SK-N-SH (cell line): ENCODE data around the gene CST3. TPM values are rescaled to one million over a fixed set of nuclear protein-coding genes. Genes with fewer than 3 reads are reported as not detected.

Experiments used
- CTCF ChIA-PET: fragments of 300-600, 350-600 bp; formaldehyde crosslinking; extraction: SDS; loops from one replicate; lab custom pipeline; 2021; lab: Yijun Ruan, JAX
- POLR2A ChIA-PET: fragments of 350-600 bp; sonication (Branson Sonifier 250); formaldehyde crosslinking; extraction: SDS; loops from one replicate; lab custom pipeline; 2020; ENCODE audit warnings: antibody characterized with exemption, inconsistent platforms; lab: Yijun Ruan, JAX
- DNase-seq: peaks from one replicate; pipeline ENCODE4 v3.0.0; 2012
- H2AFZ ChIP-seq: fragments of 200-600 bp; sonication (generic); 2 replicates; pipeline ENCODE4 v1.8.1; 2016; ENCODE audit warnings: antibody characterized with exemption, mild to moderate bottlenecking, low read depth
- H3F3A ChIP-seq: fragments of 200-600 bp; sonication (generic); replicated peaks from 2 replicates; pipeline ENCODE3; 2016; ENCODE audit warnings: antibody characterized with exemption, mild to moderate bottlenecking; ENCODE audit not compliant: insufficient read depth
- H3K27ac ChIP-seq, 2 experiments: fragments of 200-500 bp in 1 of 2; fragments of 200-600 bp in 1 of 2; sonication (Bioruptor generic) in 1 of 2; sonication (generic), shearing (Covaris generic) in 1 of 2; 2 replicates each; pipeline versions ENCODE4 v1.5.1 to v1.6.1; 2014 to 2016; ENCODE audit warnings: low read depth in 2 of 2, inconsistent platforms in 1 of 2, low read length in 1 of 2, mild to moderate bottlenecking in 1 of 2, mixed read lengths in 1 of 2
- H3K27me3 ChIP-seq: fragments of 200-600 bp; sonication (generic), shearing (Covaris generic); 2 replicates; pipeline ENCODE4 v1.6.1; 2016; ENCODE audit warnings: mixed run types; ENCODE audit not compliant: insufficient read depth
- H3K36me3 ChIP-seq, 2 experiments: fragments of 200-500 bp in 1 of 2; fragments of 200-600 bp in 1 of 2; sonication (Bioruptor generic) in 1 of 2; sonication (generic) in 1 of 2; replicated peaks in 1 of 2; 2 replicates each; pipeline versions ENCODE3 to v1.5.1; 2014 to 2016; ENCODE audit warnings: low read length in 1 of 2, mild to moderate bottlenecking in 1 of 2; ENCODE audit not compliant: insufficient read depth in 2 of 2, control insufficient read depth in 1 of 2
- H3K4me1 ChIP-seq, 2 experiments: fragments of 200-500 bp in 1 of 2; fragments of 200-600 bp in 1 of 2; sonication (Bioruptor generic) in 1 of 2; sonication (generic), shearing (Covaris generic) in 1 of 2; 2 replicates each; pipeline versions ENCODE4 v1.5.1 to v1.6.1; 2014 to 2016; ENCODE audit warnings: low read depth in 1 of 2, low read length in 1 of 2, mixed run types in 1 of 2; ENCODE audit not compliant: insufficient read depth in 2 of 2, control insufficient read depth in 1 of 2
- H3K4me2 ChIP-seq: fragments of 200-600 bp; sonication (generic), shearing (Covaris generic); 2 replicates; pipeline ENCODE4 v1.6.1; 2017; ENCODE audit warnings: mixed run types
- H3K4me3 ChIP-seq, 2 experiments: fragments of 200-500 bp in 1 of 2; fragments of 200-600 bp in 1 of 2; sonication (Bioruptor generic) in 1 of 2; sonication (generic), shearing (Covaris generic) in 1 of 2; 2 replicates each; pipeline versions ENCODE4 v1.5.1 to v1.8.1; 2014 to 2016; ENCODE audit warnings: low read depth in 2 of 2, inconsistent platforms in 1 of 2, low read length in 1 of 2, mild to moderate bottlenecking in 1 of 2, mixed read lengths in 1 of 2, moderate library complexity in 1 of 2
- H3K79me2 ChIP-seq: fragments of 200-600 bp; sonication (generic); 2 replicates; pipeline ENCODE4 v1.8.1; 2017; ENCODE audit warnings: mild to moderate bottlenecking; ENCODE audit not compliant: insufficient read depth
- H3K9ac ChIP-seq: fragments of 200-600 bp; sonication (generic); 2 replicates; pipeline ENCODE4 v1.6.1; 2017; ENCODE audit warnings: mixed run types
- H3K9me2 ChIP-seq: fragments of 200-600 bp; sonication (generic); 2 replicates; pipeline ENCODE4 v1.6.1; 2017; ENCODE audit warnings: mixed run types
- H3K9me3 ChIP-seq: fragments of 200-600 bp; sonication (generic); 2 replicates; pipeline ENCODE4 v1.6.1; 2017; ENCODE audit warnings: mixed run types, mild to moderate bottlenecking, moderate library complexity
- H4K20me1 ChIP-seq: fragments of 200-600 bp; sonication (generic); 2 replicates; pipeline ENCODE4 v1.6.1; 2017; ENCODE audit warnings: mild to moderate bottlenecking, mixed run types; ENCODE audit not compliant: insufficient read depth
- CHD2 ChIP-seq: fragments of 150-350 bp; IDR thresholded peaks from 2 replicates; pipeline ENCODE4 v1.6.1; 2018; ENCODE audit warnings: low read length; ENCODE audit not compliant: partially characterized antibody
- ELF1 ChIP-seq: IDR thresholded peaks from 2 replicates; pipeline ENCODE4 v1.4.0; 2012
- EP300 ChIP-seq, 2 experiments: IDR thresholded peaks; 2 replicates each; pipeline versions ENCODE4 v1.4.0 to v1.6.1; 2012; ENCODE audit warnings: borderline replicate concordance in 1 of 2, low read depth in 1 of 2, low read length in 1 of 2
- FOSL2 ChIP-seq: IDR thresholded peaks from 2 replicates; pipeline ENCODE4 v1.4.0; 2012; ENCODE audit warnings: low read depth, mild to moderate bottlenecking, moderate library complexity, borderline replicate concordance
- GABPA ChIP-seq: IDR thresholded peaks from 2 replicates; pipeline ENCODE4 v1.4.0; 2012; ENCODE audit warnings: low read depth, mild to moderate bottlenecking
- MXI1 ChIP-seq: IDR thresholded peaks from 2 replicates; pipeline ENCODE4 v1.6.1; 2012; ENCODE audit warnings: mild to moderate bottlenecking, low read depth, low read length, improper control_type of control experiment
- RAD21 ChIP-seq: IDR thresholded peaks from 2 replicates; pipeline ENCODE4 v1.6.1; 2012; ENCODE audit warnings: mild to moderate bottlenecking, low read length
- SIN3A ChIP-seq: IDR thresholded peaks from 2 replicates; pipeline ENCODE4 v1.6.1; 2012; ENCODE audit warnings: low read depth, mild to moderate bottlenecking, low read length, moderate library complexity, borderline replicate concordance
- TCF12 ChIP-seq: IDR thresholded peaks from 2 replicates; pipeline ENCODE4 v1.4.0; 2012
- WGBS: methylation state at CpG from one replicate; pipeline ENCODE4 v1.1.6; 2017; ENCODE audit warnings: low lambda C conversion rate; 5-methylcytosine and 5-hydroxymethylcytosine counted together
- polyA plus RNA-seq, 3 experiments: library from polyadenylated mRNA; depleted of rRNA; stranded (reverse); fragments of >200 nt; gene quantifications; 2 replicates each; pipeline ENCODE4 v1.2.3, GENCODE V29; 2012
- TF ChIP-seq, protein P1 (sequence below): fragments of 200-600 bp; sonication (generic); IDR thresholded peaks from 2 replicates; pipeline ENCODE4 v1.6.1; 2017; ENCODE audit warnings: antibody characterized with exemption, mild to moderate bottlenecking, moderate library complexity
- TF ChIP-seq, protein P2 (sequence below): IDR thresholded peaks from 2 replicates; pipeline ENCODE4 v1.4.0; 2012; ENCODE audit warnings: low read depth, borderline replicate concordance
- TF ChIP-seq, protein P3 (sequence below): IDR thresholded peaks from 2 replicates; pipeline ENCODE4 v1.4.0; 2012; ENCODE audit warnings: low read depth

CST3 gene
- polyA plus RNA-seq, 1 of the 3 experiments (the other 2 are of a cell fraction): 428 TPM

DNA sequence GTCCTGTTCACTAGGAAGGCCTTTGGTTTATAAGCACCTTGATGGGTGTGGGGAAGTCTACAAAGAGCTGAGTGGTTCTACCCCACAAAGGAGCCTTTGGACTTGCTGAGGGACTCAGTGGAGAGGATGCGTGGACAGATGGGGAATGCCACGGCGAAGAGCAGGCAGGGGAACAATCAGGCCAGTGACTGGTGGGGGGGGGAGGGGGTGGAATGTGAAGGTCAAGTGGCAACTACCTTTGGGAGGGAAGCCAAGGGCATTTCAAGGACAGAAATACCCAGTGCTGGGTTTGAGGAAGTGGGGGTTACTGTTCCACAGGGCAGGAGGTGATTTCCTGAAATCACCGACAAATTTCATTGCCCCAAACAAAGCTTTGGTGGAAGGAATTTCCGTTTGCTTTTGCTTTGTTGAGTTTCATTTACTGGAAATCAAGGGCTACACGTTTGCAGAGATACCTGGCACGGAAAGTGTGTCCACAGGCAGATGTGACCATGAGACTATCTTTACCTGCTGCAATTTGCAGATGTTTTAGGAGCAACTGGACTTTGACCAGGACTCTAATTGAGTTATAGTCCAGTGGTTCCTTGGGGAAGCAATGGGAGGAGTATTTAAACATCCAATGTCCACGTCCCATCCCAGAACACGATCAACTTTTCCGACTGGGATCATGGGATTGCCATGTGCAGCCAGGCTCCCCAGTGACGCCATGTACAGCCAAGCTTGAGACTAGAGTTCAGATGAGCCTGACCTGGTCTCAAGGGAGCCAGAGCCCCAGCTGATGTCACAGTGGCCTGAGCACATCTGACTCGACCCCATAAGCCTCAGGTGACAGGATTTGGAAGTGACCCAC lies 8.0 kb downstream of the CST3 start:
- no peak overlapping the region for H3K27ac ChIP-seq

More for the DNA sequence above, 8.0 kb downstream of the CST3 start:
- no peaks in the 10 kb centered on the region for H3K9me2 ChIP-seq
- POLR2A ChIA-PET: no interaction called here
- no peaks in the 10 kb centered on the region for H4K20me1 ChIP-seq
- CTCF ChIA-PET: interaction anchor here (1.7 kb wide), 1 partner anchor 23 kb away, joined by 4 read pairs; no protein-coding TSS in a partner anchor
- no peak overlapping the region for H3K4me2 ChIP-seq
- no peak overlapping the region for H2AFZ ChIP-seq
- no peaks in the 10 kb centered on the region; a peak in 1 of 4 replicates for H3K4me1 ChIP-seq
- H3F3A ChIP-seq: no peaks in the 10 kb centered on the region
- no peaks in the 10 kb centered on the region for H3K27me3 ChIP-seq
- 88% methylated on average over 12 of the region's 12 CpGs for WGBS
- H3K9ac ChIP-seq: no peak overlapping the region
- H3K4me3 ChIP-seq: no peak overlapping the region
- no peak for DNase-seq
- no peaks in the 10 kb centered on the region for H3K9me3 ChIP-seq
- TF ChIP-seq MXI1: no peak
- TF ChIP-seq GABPA: no peak
- TF ChIP-seq, protein P1, sequence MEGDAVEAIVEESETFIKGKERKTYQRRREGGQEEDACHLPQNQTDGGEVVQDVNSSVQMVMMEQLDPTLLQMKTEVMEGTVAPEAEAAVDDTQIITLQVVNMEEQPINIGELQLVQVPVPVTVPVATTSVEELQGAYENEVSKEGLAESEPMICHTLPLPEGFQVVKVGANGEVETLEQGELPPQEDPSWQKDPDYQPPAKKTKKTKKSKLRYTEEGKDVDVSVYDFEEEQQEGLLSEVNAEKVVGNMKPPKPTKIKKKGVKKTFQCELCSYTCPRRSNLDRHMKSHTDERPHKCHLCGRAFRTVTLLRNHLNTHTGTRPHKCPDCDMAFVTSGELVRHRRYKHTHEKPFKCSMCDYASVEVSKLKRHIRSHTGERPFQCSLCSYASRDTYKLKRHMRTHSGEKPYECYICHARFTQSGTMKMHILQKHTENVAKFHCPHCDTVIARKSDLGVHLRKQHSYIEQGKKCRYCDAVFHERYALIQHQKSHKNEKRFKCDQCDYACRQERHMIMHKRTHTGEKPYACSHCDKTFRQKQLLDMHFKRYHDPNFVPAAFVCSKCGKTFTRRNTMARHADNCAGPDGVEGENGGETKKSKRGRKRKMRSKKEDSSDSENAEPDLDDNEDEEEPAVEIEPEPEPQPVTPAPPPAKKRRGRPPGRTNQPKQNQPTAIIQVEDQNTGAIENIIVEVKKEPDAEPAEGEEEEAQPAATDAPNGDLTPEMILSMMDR: no peak
- TF ChIP-seq, protein P2, sequence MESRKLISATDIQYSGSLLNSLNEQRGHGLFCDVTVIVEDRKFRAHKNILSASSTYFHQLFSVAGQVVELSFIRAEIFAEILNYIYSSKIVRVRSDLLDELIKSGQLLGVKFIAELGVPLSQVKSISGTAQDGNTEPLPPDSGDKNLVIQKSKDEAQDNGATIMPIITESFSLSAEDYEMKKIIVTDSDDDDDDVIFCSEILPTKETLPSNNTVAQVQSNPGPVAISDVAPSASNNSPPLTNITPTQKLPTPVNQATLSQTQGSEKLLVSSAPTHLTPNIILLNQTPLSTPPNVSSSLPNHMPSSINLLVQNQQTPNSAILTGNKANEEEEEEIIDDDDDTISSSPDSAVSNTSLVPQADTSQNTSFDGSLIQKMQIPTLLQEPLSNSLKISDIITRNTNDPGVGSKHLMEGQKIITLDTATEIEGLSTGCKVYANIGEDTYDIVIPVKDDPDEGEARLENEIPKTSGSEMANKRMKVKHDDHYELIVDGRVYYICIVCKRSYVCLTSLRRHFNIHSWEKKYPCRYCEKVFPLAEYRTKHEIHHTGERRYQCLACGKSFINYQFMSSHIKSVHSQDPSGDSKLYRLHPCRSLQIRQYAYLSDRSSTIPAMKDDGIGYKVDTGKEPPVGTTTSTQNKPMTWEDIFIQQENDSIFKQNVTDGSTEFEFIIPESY: no peak
- TF ChIP-seq FOSL2: no peak
- no peak for TF ChIP-seq CHD2
- TF ChIP-seq EP300 (IDR thresholded peaks at IDR 0.05; ENCODE audit: borderline replicate concordance in 1 of 2, low read depth in 1 of 2, low read length in 1 of 2): no peak
- no peak for TF ChIP-seq RAD21
- TF ChIP-seq ELF1: no peak
- TF ChIP-seq TCF12: no peak
- TF ChIP-seq, protein P3, sequence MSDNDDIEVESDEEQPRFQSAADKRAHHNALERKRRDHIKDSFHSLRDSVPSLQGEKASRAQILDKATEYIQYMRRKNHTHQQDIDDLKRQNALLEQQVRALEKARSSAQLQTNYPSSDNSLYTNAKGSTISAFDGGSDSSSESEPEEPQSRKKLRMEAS: no peak
- no peak for TF ChIP-seq SIN3A
- H3K36me3 ChIP-seq: peaks cover 0 to 13% of the 10 kb centered on the region in 2 experiments
- peaks cover 1% of the 10 kb centered on the region; the same call in 1 of the 2 replicates for H3K79me2 ChIP-seq
